Panc1 (cell line): ENCODE results near the gene DCP2. TPM values are rescaled to one million over a fixed set of nuclear protein-coding genes. Genes with fewer than 3 reads are reported as not detected.

Source experiments
- ATAC-seq: fragments of 200-7000 bp; cut with Tn5 transposase; 2 replicates; pipeline ENCODE4 v1.9.1; 2020; ENCODE audit warnings: mild to moderate bottlenecking, moderate library complexity
- BruUV-seq: library from RNA; stranded (reverse); fragments of 400-500 nt; replicated peaks from 2 replicates; lab custom pipeline; 2021; lab: Mats Ljungman, UMichigan
- CTCF ChIA-PET: fragments of 300-600 bp; sonication (Branson Sonifier 250); formaldehyde crosslinking; loops from one replicate; lab custom pipeline; 2022; ENCODE audit warnings: antibody characterized with exemption; lab: Charles Lee
- POLR2A ChIA-PET: fragments of 300-600 bp; sonication (Branson Sonifier 250); formaldehyde crosslinking; loops from one replicate; lab custom pipeline; 2022; ENCODE audit warnings: antibody characterized with exemption; lab: Charles Lee
- DNase-seq: peaks from one replicate; pipeline ENCODE4 v3.0.0-alpha.2; 2010; ENCODE audit warnings: low read depth, low spot score
- H3K27ac ChIP-seq: 2 replicates; pipeline ENCODE4 v1.5.1; 2011; ENCODE audit warnings: mild to moderate bottlenecking, low read length, inconsistent platforms
- H3K27me3 ChIP-seq: fragments of 200-500 bp; sonication (Bioruptor generic); 2 replicates; pipeline ENCODE4 v1.6.0; 2014; ENCODE audit warnings: low read length, inconsistent platforms; ENCODE audit not compliant: control insufficient read depth, insufficient read depth
- H3K36me3 ChIP-seq: fragments of 200-500 bp; sonication (Bioruptor generic); 2 replicates; pipeline ENCODE4 v1.5.1; 2014; ENCODE audit warnings: inconsistent platforms, mild to moderate bottlenecking, low read length, moderate library complexity; ENCODE audit not compliant: control insufficient read depth, insufficient read depth
- H3K4me1 ChIP-seq: 2 replicates; pipeline ENCODE4 v1.5.1; 2011; ENCODE audit warnings: inconsistent platforms, mild to moderate bottlenecking, low read length, moderate library complexity; ENCODE audit not compliant: control insufficient read depth, insufficient read depth
- H3K4me3 ChIP-seq, 2 experiments: 2 replicates each; pipeline ENCODE4 v1.5.1; 2011 to 2012; ENCODE audit warnings: low read depth in 2 of 2, low read length in 2 of 2, mild to moderate bottlenecking in 2 of 2, inconsistent platforms in 1 of 2, moderate library complexity in 1 of 2
- H3K9me3 ChIP-seq: fragments of 200-500 bp; sonication (Bioruptor generic); 2 replicates; pipeline ENCODE4 v1.5.1; 2014; ENCODE audit warnings: low read depth, mild to moderate bottlenecking, inconsistent platforms, low read length, moderate library complexity; ENCODE audit not compliant: control insufficient read depth, insufficient read depth
- POLR2AphosphoS5 ChIP-seq: IDR thresholded peaks from 2 replicates; pipeline ENCODE4 v1.6.1; 2012; ENCODE audit warnings: mild to moderate bottlenecking, low read depth, low read length, moderate library complexity
- SIN3A ChIP-seq: IDR thresholded peaks from 2 replicates; pipeline ENCODE4 v1.6.1; 2012; ENCODE audit warnings: low read depth, mild to moderate bottlenecking, low read length, moderate library complexity, borderline replicate concordance; ENCODE audit not compliant: insufficient read depth
- TCF7L2 ChIP-seq: IDR thresholded peaks from 2 replicates; pipeline ENCODE4 v1.6.1; 2011; ENCODE audit warnings: mild to moderate bottlenecking, low read depth, low read length, inconsistent platforms
- in situ Hi-C: cut with HindIII; loops from 2 replicates; pipeline ENCODE4 v1.10.0; 2016; ENCODE audit warnings: low sequenced_read_pairs, low pct_unique_long_range_greater_than_20kb
- intact Hi-C: fragments of 100-400 bp; cut with micrococcal nuclease; formaldehyde crosslinking; loops from one replicate; pipeline ENCODE4 v1.10.0; 2022; ENCODE audit not compliant: unreplicated experiment
- total RNA-seq: library from RNA; stranded (reverse); gene quantifications from one replicate; pipeline ENCODE4 v1.2.1, GENCODE V29; 2021; ENCODE audit not compliant: unreplicated experiment
- TF ChIP-seq, protein P1 (sequence below), 2 experiments: IDR thresholded peaks; 2 replicates each; pipeline ENCODE4 v1.6.1; 2011 to 2012; ENCODE audit warnings: low read depth in 2 of 2, control low read depth in 1 of 2, low read length in 1 of 2, mild to moderate bottlenecking in 1 of 2, moderate library complexity in 1 of 2; ENCODE audit not compliant: insufficient read depth in 1 of 2
- TF ChIP-seq, protein P2 (sequence below): fragments of 450-650 bp; IDR thresholded peaks from 2 replicates; pipeline ENCODE4 v1.5.1; 2017; ENCODE audit warnings: mild to moderate bottlenecking

Gene DCP2
- total RNA-seq, 1 experiment from 2014 or later: 70.4 TPM

DNA sequence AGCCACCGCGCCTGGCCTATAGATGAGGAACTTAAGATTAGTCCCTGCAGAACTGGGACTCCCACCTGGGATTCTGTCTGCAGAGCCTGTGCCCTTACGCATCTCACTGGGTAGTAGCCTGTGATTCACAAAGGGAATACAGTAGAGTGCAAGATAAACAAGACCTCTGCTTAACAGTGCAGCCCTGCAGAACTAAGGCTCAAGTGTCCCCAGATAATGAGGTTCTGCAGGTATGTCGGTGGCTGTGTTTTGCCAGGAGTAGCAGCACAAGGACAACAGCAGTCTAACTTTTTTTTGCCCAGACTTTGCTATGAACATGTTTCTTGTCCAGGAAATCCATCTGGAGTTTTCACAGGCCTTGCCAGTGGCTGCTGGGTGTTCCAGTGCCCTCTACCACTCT is 59.7 kb downstream of the DCP2 start:
- Histone ChIP-seq H3K36me3 (no peaks in the 10 kb centered on the region), H3K27ac (no peak overlapping the region), H3K9me3 (no peaks in the 10 kb centered on the region), H3K4me1 (no peaks in the 10 kb centered on the region), H3K27me3 (no peaks in the 10 kb centered on the region), H3K4me3 (no peak overlapping the region)
- intact Hi-C loops: no loop called here
- in situ Hi-C loops: no loop called here
- CTCF ChIA-PET: no interaction called here
- TF ChIP-seq TCF7L2: no peak
- TF ChIP-seq, protein P1, sequence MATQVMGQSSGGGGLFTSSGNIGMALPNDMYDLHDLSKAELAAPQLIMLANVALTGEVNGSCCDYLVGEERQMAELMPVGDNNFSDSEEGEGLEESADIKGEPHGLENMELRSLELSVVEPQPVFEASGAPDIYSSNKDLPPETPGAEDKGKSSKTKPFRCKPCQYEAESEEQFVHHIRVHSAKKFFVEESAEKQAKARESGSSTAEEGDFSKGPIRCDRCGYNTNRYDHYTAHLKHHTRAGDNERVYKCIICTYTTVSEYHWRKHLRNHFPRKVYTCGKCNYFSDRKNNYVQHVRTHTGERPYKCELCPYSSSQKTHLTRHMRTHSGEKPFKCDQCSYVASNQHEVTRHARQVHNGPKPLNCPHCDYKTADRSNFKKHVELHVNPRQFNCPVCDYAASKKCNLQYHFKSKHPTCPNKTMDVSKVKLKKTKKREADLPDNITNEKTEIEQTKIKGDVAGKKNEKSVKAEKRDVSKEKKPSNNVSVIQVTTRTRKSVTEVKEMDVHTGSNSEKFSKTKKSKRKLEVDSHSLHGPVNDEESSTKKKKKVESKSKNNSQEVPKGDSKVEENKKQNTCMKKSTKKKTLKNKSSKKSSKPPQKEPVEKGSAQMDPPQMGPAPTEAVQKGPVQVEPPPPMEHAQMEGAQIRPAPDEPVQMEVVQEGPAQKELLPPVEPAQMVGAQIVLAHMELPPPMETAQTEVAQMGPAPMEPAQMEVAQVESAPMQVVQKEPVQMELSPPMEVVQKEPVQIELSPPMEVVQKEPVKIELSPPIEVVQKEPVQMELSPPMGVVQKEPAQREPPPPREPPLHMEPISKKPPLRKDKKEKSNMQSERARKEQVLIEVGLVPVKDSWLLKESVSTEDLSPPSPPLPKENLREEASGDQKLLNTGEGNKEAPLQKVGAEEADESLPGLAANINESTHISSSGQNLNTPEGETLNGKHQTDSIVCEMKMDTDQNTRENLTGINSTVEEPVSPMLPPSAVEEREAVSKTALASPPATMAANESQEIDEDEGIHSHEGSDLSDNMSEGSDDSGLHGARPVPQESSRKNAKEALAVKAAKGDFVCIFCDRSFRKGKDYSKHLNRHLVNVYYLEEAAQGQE (IDR thresholded peaks at IDR 0.05; ENCODE audit: insufficient read depth in 1 of 2, low read depth in 2 of 2, low read length in 1 of 2): no peak
- BruUV-seq: no TSS peak
- DNase-seq (no peak), ATAC-seq (no peak)
- POLR2A ChIA-PET: no interaction called here

DNA sequence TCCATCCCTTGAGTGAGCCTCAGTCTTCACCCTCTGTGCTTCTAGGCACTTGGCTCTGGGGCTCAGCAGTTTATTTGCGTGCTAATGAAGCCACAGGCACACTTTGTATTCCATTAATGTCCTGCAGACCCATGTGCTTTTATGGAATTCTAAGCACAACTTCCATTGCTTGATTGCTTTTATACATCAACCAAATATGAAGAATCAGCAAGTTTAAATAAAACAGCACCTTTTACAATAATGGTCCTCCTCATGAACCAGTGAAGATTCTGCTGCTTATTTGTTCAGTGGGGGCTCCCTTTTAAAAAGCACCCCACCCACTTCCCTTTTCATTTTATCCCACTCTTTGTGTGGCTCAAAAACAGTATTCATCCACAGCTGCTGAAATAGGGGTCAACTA is 60.2 kb downstream of the DCP2 start:
- ChIA-PET POLR2A (no interaction called here), CTCF (no interaction called here)
- no peaks in the 10 kb centered on the region for H3K9me3 ChIP-seq
- ATAC-seq: no peak
- no peak overlapping the region for H3K27ac ChIP-seq
- no peak for DNase-seq
- H3K27me3 ChIP-seq: no peaks in the 10 kb centered on the region
- no peaks in the 10 kb centered on the region for H3K4me1 ChIP-seq
- intact Hi-C loops: no loop called here
- BruUV-seq: no TSS peak
- H3K4me3 ChIP-seq: no peak overlapping the region
- H3K36me3 ChIP-seq: no peaks in the 10 kb centered on the region
- in situ Hi-C loops: no loop called here
- no peak for TF ChIP-seq TCF7L2
- TF ChIP-seq POLR2AphosphoS5: no peak
- TF ChIP-seq, protein P1 (IDR thresholded peaks at IDR 0.05; ENCODE audit: insufficient read depth in 1 of 2, low read depth in 2 of 2, low read length in 1 of 2): no peak
- TF ChIP-seq SIN3A: no peak
- TF ChIP-seq, protein P2, sequence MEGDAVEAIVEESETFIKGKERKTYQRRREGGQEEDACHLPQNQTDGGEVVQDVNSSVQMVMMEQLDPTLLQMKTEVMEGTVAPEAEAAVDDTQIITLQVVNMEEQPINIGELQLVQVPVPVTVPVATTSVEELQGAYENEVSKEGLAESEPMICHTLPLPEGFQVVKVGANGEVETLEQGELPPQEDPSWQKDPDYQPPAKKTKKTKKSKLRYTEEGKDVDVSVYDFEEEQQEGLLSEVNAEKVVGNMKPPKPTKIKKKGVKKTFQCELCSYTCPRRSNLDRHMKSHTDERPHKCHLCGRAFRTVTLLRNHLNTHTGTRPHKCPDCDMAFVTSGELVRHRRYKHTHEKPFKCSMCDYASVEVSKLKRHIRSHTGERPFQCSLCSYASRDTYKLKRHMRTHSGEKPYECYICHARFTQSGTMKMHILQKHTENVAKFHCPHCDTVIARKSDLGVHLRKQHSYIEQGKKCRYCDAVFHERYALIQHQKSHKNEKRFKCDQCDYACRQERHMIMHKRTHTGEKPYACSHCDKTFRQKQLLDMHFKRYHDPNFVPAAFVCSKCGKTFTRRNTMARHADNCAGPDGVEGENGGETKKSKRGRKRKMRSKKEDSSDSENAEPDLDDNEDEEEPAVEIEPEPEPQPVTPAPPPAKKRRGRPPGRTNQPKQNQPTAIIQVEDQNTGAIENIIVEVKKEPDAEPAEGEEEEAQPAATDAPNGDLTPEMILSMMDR: no peak
